HCEC 1CT (cell line): Measurements from ENCODE around the gene ACTL10.
A peak's percentile ranks its signal among the peaks of the same experiment; 100 is the strongest.
"Not testable (repeated sequence)": the region's sequence is repeated elsewhere in the genome, so short reads cannot be mapped to it uniquely, and the experiment has no call there.

Experiments
- DNase-seq: peaks from one replicate; pipeline ENCODE4 v3.0.0-alpha.2; 2017

Gene ACTL10

DNA sequence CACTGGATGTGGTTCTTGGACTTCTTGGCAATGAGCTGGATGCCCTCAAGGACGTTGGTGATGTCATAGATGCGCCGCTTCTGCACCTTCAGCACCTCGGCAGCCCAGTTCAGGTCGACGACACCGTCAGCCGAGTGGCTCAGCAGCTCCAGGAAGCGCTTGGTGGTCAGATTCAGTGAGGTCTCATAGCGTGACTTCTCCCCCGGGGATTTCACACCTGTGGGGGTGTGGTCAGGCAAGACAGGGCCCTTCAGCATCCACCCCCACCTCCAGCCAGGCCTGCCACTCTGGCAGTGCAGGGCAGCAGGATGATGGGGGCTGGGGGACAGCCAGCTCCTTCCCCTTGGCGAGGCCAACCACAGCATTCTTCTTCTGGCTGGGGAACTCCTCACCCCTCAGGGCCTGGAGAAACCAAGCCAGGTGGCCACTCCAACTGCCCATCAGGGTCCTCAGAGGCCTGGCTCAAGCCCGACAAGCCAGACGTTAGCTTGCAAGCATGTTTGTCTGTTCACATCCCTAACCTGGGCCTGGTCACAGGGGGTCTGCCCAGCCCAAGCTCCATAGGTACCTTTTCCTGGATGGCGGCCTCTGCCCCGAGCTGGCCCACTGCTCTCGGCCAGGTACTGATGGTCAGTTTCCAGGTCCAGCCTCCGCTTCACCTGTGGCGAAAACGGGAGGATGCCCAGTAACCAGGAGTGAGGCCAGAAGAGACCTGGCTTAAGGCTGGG is 13.2 kb downstream of the ACTL10 start:
- no peak for DNase-seq

DNA sequence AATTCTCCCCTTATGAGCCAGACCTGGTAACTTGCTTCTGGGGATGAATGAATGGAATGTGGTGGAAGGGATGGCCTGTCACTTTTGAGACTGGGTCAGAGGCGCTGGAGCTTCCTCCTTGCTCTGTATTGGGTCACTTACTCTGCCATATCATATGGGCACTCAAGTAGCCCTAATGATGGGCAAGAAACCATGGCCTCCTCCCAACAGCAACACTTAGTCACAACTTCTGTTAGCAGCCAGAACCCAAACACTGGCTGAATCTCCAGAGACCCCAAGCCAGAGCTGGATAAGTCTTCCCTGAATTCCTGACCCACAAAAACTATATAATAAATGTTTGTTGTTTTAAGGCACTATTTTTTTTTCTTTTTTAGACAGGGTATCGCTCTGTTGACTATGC is 13.9 kb downstream of the ACTL10 start:
- no peak for DNase-seq

DNA sequence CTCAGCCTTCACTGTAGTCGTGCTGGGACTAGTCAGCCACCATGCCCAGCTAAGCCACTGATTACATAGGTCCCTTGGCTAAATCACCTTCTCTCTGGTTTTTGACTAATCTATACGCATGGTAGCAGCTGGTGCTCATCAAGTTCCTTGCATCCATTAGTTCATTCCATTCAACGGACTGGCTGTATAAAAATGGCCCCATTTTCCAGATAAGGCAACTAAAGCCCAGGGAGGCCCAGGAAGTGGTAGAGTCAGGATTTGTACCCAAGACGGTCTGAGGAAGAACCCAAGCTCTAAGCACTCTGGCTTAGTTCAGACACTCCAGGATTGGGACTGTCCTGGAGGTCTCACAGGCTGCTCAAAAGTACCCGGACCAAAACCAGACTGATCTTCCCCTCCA is 14.5 kb downstream of the ACTL10 start:
- DNase-seq = no peak

DNA sequence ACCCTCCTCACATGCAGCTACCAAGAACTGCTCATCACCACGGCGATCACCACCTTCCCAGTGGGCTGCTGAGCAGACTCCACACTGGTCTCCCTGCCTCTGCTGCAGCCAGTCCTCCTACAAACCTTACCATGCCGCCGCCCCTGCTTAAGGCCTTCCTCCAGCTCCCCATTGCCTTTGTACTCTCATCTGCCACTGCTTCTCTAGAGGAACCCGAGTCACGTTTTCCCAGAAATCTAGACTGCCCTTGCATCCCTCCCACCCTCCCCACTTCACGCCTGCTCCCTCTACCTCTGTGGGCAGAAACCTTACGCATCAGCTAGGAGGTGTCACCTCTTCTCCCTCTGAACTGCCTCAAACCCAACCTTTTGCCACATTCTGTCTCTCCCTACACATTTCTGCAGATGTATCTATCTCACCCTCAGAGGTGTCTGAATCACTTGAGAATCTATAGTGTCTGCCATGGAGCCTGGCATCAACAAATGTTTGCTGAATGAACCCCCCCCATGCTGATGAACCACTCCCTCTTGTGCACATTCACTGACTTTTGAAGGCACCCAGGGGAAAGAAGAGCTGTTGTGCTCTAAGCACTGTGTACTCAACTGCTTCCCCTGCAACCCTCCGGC is 15.1 kb downstream of the ACTL10 start:
- no peak for DNase-seq

DNA sequence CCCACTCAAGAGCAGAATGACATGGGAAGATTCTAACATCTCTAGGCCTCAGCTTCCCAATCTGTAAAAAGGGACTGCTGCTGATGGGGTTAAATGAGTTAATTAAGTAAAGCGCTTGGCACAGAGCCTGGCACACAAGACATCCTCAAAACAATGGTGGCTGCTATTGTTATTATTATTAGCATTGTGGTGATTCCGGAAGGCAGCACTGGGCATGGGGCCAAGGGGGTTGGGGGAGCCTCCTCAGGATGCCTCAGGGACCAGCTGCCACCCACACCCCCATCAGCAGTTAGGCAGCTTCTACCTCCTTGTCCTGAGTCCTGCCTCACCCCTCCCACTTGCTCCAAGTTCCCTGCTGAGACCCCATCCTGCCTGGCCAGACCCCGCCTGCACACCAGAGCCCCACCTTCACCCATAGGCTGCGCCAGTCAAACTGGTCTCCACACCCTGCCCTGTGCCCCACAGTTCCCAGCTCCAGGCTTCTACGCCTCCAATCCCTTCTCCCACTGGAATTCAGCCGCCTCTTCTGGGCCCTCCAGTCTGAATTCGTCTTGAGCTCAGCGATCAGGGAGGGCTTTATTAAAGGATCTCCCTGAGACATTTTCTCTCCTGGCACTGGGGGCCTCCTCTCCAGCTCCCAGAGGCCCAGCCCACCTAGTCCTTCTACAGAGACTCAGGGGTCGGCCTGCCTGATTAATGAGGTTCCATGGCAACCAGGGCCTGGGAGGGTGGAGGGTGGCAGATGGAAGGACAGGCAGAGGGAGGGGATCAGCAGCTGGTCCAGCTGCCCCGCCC is 18.0 kb downstream of the ACTL10 start:
- DNase-seq = no peak

DNA sequence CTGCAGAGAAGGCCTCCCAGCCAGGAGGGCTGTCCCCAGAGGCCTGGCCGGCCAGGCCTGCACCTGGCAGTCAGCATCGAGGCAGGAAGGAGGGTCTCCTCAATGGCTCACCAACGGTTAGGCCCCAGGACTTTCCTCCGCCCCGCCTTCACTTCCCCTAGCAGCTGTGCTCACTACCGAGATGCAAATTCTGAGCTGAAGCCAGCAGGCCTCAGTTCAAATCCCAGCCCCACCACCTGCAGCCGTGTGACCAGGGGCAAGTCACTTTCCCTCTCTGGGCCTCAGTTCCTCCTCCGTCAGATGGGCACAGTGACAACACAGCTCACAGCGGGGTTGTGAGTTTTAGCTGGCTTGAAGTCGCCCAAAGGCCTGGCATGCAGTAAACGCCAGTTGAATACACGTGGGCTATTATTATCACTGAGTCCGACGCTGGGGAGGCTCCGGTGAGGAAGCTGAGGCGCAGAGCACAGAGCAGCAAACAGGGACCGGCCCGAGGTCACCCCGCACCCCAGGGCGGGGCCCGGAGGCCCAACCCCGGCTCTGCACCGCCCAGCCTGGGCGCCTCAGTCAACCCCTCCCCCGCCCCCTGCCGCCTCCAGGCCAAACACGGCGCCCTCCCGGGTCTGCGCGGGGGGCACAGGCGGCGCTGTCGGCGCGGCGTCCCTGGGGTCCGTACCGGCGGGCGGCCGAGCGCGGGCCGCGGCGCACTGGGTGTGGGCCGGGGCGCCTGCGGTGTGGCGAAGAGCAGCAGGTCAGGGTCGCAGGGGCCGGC is 18.8 kb downstream of the ACTL10 start:
- peak; percentile 37 for DNase-seq

DNA sequence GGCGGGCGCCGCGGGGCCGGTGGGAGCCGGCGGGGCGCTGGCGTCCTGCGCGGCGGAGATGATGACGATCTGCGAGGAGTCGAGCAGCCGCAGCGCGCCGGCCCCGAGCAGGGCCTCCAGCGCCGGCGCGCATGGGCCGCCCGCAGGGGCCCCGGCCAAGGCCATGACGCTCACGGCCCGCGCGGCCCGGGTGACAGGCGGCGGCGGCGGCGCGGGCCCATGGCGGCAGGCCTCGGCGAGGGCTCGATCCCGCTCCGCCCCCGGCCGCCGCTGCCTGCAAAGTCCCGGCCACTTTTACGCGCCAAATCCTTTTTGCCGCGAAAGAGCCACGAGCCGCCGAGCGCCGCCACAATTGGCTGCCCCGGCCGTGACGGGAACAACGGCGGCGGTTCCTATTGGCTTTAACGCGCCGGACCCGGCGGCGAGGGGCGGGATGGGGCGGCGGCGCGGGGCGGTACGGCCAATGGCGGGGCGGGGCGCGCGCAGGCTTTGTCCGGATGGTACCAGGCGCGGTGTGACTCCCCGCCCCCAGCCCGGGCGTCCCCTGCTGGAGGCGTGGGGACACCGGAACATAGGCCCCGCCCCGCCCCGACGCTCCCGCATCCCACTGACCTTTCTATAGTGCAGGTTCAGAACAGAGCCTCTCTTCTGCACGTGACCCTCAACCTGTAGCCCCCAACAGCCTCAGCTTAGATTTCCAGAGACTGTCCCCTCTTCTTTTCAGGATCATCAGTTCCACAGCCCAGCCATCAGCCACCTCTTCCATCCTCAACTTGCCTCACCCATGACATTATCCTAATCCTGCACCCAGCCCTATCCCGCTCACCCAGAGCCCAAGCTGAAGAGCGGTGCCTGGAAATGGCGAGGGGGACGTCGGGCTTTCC is 19.6 kb downstream of the ACTL10 start, which contains the start of gene E2F1:
E2F1 (minus strand) TSS at position 286 of the 884 bp plus-strand sequence; CDS start at position 165, 121 bp downstream.
- peak; percentile 93 for DNase-seq

DNA sequence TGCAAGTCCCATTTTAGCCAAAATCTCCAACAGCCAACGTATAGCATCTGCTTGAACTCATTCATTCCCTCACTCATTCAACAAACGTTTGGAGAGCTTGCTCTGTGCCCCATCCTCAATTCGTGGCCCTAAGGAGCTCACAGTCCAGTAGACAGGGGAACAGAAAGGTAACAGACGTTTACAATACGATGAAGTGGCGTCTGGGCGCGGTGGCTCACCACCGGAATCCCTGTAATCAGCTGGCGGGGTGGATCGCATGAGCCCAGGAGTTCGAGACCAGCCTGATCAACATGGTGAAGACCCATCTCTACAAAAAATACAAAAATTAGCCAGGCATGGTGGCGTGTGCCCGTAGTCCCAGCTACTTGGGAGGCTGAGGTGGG is 20.2 kb downstream of the ACTL10 start:
- DNase-seq = no peak

DNA sequence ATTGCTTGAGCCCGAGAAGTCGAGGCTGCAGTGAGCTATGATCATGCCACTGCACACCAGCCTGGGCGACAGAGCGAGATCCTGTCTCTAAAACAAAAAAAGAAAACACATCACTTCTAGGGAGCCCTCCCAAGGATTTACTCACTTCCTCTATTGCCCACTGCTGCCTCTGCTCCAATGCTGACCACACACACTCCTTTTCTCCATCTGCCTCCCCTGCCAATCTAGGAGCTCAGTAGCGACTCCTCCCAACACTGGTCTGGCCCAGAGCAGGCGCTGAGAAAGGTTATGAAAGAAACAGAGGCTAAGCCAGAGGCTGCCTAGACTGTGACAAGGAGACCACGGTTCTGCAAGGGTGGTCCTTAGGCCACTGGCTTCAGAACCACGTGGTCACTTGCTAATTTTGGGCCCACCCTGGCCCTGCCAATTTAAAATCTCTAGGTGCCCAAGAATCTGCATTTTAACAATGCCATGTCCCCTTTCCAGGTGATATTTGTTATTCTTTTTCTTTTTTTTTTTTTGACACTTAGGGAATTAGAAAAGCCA is 20.7 kb downstream of the ACTL10 start:
- no peak for DNase-seq

DNA sequence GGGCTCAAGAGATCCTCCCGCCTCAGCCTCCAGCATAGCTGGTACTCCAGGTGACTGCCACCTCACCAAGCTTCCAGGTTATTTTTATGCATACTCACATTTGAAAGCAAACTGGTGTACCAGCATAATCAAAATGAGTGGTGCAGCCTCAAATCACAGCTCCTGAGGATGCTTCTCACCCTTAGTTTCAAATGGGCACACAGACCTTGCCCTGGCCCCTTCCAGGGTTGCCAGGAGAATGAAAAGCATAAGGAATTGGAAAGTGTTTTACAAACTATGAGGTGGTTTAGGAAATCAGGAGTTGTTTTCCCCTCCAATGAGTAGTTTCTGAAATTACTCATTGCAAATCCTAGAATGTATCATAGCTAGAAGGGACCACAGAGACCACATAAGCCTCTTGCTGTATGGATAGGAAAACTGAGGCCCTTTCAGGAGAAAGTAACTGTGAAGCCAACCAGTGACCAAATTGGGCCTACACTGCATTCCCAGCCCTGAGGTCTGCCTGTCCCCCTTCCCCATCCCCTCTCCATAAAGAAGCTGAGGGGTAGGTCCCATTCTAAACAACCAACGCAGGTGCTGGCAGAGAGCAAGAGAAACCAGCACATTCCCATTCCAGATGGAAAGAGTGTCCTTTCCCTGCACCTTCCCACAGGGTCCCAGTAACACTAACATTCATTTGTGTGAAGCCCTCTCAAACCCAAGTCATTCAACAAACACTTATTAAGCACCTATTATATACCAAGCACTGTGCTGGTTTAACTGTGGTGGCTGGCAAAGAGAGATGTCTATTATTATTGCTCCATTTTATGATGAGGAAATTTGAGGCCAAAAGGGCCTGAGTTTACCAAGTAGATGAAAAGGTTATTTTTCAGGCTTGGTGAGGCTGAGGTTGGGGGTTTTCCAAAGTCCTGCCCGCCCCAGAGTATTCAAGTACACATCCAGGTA is 21.5 kb downstream of the ACTL10 start:
- DNase-seq = no peak

DNA sequence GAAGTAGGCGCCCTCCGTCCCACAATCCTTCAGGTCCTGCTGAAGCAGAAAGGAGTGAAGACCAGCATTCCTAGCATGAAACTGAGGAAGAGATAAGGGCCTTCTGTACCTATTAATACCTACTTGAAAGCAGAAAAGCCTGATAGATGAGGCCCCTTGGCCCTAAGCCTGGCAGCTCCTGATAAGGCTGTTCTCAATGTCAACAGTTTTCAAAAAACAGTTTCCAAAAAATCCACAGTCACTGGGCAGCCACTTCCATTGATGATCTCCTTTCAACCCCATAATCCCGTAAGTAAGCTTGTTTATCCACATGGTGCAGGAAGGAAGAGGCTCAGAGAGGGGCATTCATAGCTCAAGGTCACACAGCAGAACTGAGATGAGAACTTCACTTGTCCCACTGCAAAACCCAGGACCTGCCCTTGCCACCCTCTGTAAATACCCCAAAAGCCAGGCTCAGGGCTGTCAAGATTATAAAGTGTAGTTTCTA is 22.2 kb downstream of the ACTL10 start:
- no peak for DNase-seq

DNA sequence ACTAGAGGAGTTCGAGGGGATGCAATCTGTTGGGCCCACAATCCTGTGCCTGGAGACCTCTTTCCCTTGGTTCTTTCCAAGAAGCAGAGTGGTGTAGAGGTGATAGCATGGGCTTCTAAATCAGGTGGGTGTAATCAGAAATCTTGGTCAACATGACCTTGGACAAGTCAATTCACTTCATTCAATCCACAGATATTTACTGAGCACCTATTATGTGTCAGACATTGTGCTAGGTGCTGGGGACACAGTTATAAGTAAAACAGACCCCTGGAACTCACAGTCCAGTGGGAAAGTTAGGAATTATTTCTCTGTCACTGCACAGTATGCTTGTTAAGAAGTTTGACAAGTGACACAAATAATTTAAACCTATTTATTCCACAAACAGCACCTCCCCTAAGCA is 22.8 kb downstream of the ACTL10 start:
- no peak for DNase-seq

DNA sequence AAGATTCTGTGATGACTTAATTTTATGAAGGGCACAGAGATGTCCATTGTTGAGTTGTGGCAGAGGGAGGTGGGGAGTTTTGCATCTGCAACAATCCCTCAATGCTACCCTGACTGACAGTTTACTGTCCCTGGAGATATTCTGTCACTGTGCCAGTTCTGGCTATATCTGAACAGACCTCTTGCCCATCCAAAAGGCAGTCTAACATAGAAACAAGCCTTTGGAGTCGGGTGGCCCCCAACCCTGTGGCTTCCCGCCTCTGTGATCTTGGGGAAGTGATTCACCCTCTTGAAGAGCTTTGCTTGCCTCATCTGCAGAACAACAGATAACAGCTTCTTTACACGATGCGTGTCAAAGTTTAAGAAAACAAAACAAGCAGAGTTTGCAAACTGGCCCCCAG is 23.2 kb downstream of the ACTL10 start:
- DNase-seq = no peak

DNA sequence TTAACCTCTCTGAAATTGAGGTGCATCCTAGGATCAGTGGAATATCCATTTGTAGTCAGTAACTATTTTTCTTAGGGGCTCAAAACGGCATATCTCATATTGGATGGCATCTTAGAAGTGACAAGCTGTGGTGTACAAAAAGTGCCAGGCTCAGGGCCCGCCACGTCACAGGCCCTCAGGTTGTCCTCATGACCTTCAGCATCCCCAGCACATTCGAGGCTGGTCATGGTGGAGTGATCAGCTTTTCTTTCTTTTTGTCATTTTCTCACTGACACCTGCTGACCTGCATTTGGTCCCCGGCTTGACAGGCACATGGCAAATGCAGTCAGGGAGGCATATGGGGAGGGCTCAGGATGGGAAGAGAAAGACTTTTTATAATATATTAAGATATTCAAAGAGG is 26.5 kb downstream of the ACTL10 start:
- no peak for DNase-seq

DNA sequence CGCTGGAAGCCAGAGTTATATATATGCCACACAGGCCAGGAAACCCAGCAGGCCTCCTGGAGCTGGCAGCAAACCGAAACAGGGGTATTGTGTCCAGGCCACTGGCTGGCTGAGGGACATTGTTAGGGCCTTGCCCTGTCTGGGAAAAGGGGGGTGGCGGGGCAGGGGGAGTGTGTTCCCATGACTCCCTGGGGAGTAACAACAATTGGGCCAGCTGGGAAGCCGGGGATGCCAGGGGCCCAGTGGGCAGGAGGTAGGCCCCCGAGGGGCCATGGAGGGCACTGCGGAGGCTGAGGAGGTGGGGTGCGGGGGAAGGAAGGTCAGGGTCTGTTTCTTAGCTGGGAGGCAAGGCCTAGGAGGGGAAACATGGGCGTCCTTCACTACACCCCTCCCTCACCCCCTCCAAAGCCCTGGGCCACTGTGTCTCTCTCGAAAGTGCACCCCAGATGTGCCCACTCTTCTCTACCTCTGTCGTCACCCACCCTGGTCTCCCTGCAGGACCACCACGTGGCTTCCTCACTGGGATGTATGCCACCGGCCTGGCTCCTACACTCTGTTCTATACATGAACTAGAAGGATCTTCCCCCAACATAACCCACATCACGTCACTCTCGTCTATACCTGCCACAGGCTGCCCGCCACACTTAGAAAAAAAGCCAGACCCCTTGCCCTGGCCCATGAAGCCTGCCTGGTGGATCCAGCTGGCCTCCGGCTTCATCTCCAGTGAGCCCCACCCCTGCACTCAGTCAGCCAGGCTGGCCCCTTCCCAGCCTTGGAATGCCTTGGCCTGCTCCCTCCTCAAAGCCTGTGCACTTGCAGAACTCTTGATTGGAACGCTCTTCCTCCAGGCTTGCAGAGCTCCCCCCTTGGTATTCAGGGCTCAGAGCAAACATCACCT is 27.2 kb downstream of the ACTL10 start:
- no peak for DNase-seq

DNA sequence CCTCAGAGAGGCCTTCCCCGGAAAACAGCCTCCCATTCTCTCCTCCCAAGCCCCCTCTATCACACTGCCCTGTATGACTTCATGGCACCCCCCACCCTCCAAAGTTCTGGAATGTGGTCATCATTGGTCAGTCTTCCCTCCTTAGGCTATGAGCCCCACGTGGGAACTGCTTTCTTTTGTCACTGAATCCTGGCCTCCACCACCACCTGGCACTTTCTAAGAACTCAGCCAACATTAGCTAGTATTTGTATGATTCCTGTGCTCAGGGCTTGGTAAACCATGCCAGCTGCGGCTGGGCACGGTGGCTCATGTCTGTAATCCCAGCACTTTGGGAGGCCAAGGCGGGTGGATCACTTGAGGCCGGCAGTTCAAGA is 27.9 kb downstream of the ACTL10 start:
- no peak for DNase-seq

DNA sequence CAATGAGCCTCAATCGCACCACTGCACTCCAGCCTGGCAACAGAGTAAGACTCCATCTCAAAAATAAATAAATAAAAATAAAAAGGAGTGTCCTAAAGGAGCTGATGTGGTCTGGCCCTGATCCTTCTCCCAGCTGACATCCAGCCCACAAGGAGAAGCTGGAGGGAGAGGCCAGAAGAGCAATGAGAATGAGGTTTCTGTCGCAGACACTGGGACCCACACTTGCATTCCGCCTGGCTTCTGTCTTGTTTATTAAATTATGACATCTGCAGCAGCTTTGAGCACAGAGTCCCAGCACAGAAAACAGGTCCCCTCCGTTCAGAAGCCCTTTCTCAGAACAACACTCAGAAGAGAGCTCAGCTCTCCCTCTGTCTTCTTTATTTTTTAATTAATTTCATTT is 29.7 kb downstream of the ACTL10 start:
- DNase-seq = no peak

DNA sequence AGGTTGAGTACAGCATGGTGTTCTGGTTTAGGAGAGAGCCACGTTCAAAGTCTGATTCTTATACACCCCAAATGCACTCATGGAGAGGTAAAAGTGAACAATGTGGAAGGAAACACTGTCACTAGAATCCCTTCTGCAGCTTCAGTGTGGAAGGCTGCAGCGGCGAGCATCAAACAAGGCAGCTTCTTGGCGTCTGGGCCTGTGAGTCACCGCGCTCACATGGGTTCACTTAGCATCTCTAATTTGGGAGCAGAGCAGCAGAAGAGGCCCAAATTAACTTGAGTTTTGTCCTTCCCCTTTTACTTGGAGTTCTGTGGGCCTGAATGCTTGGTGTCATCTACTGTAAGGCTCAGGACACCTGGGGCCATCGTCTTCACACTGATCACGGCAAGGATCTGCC is 30.4 kb downstream of the ACTL10 start:
- DNase-seq = peak; percentile 25

DNA sequence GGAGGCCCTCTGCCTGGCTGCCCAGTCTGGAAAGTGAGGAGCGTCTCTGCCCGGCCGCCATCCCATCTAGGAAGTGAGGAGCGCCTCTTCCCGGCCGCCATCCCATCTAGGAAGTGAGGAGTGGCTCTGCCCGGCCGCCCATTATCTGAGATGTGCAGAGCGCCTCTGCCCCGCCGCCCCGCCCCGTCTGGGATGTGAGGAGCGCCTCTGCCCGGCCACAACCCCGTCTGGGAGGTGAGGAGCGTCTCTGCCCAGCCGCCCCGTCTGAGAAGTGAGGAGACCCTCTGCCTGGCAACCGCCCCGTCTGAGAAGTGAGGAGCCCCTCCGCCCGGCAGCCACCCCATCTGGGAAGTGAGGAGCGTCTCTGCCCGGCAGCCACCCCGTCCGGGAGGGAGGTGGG is 32.2 kb downstream of the ACTL10 start:
- DNase-seq = not testable (repeated sequence)
